HG02798 (cell line): ENCODE measurements around the gene CDK18.

Experiments used
- ATAC-seq: cut with Tn5 transposase; IDR thresholded peaks from one replicate; pipeline ENCODE4 v1.9.1; 2021; ENCODE audit warnings: mild to moderate bottlenecking; ENCODE audit not compliant: unreplicated experiment, poor library complexity

Gene CDK18

DNA sequence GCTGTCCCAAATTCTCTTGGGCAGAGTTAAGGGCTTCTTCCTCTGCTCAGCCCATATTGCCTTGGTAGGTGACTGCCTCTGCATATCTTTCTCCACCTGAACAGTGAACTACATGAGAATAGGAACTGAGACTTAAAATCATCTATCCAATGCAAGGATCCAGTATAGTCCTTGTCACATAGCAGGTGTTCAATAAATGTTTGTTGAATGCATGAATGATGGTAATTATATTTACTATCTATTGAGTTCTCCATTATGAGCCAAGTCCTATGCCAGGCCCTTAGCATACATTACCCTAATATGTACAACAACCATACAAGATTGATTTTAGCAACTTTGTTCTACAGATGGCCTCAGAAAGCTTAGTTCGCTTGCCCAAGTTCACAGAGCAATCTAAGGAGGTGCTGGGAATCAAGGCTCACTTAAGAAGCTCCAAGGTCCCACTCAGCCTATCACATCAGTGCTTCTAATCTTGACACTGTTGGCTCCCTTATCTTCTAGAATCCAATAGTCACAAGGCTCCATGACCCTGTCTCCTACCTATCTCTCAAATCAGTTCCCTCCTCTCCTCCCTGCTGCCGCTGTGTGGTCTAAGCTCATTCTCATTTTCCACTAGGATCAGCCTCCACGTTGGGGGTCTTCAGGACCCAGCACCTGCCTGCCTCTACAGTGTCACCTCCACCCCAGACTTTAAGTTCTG is 2.2 kb upstream of the CDK18 start:
- no peak for ATAC-seq

DNA sequence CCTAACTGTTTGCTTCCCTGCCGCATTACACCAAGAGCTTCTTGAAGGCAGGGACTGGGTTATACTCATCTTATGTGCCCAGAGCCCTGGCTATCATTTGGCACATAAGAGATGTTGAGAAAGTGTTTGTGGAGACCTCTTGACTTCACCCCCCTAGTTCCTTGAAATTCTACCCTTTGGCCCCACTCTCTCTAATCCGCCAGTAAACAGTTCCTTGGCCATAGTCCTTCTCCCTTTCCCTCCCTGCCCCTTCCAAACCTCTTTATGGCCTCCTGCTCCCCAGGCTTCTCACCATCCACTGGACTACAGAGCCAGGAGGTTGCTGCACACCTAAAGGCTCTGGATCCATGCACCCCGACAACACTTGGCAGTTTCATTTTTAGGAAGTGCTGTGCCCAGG is 1.5 kb upstream of the CDK18 start:
- ATAC-seq, result no peak

DNA sequence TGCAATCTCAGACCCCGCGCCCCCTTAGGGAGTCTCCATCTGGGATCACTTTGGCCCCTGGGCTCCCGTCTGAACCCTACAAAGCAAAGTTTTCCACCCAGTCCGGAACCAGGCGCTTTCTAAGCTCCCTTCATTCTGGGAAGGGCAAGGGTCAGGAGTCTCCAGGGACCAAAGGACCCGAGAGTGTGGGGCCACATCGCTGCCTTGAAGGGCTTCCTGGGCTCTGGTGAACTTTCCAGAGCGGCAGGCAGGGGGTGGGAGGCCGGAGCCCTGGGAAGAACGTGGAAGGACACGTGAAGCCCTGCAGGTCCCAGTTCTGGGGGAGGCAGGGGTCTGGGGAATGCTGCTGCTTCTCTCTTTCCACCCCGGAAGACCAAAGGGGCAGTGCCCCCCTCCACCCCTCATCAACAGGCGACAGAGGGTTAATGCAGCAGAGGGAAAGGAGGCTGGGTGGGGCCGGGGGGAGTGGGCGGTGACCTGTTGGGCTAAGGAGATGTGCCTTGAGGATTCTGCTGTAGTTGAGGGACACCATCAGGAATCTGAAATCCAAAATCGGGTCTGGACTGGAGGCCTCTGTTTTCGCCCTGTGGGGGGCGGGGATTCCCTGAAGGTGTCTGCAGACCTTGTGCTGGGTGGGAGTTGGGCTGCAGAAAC is 734 bp downstream of the CDK18 start:
- ATAC-seq, result no peak

- no peak for ATAC-seq
These were observed 1.3 kb downstream of the CDK18 start for GRCh38 chr1:205505791-205506190.

GRCh38 chr1:205506409-205507200 is 2.1 kb downstream of the CDK18 start:
- no peak for ATAC-seq

DNA sequence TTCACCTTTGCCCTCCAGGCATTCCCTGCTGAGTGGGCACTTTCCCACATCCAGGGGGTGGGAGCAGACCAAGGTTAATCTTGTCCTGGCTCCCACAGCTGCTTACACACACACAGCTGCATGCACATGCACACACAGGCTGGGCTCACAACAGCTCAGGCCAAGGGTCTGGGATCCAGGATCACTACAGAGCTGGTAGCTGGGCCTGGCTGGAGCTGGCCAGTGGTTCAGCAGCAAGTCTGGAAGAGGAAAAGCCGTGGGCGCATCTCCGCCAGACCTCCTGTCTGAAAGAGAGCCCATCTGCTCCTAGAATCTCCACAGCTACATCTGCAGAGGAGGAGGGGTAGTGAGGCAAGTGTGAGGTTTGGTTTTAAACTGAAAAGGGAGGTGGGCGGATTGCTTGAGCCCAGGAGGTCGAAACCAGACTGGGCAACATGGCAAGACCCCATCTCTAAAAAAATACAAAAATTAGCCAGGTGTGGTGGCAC is 3.8 kb downstream of the CDK18 start:
- no peak for ATAC-seq

DNA sequence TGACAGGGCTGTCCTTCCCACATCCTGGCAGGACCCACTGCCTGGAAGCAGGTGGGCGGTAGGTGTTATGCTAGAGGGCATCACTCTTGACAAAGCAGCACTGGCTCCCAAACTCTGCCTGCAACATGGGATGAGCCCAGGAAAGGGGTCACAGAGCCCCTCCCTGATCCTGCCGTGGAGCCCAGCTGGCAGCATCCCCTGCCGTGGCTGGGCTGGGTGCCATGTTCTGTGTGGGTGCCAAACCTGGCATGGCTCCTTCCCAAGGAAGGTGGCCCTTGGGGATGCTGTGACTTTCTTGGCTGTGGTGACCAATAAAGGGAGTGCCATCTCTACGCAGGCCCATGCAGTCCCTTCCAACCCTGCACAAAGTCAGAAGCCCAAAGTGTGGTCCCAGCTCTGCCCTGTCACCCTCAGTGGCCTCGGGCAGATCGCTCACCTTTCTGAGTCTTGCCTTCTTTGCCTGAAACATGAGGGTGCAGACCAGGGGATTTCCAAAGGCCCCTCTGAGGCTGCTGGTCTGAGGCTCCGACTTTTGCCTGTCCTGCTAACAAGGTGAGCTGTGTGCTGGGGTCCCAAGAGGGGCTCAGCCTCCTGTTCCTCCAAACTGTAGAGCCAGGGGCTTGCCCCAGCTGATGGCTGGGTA is 6.0 kb downstream of the CDK18 start:
- no peak for ATAC-seq

DNA sequence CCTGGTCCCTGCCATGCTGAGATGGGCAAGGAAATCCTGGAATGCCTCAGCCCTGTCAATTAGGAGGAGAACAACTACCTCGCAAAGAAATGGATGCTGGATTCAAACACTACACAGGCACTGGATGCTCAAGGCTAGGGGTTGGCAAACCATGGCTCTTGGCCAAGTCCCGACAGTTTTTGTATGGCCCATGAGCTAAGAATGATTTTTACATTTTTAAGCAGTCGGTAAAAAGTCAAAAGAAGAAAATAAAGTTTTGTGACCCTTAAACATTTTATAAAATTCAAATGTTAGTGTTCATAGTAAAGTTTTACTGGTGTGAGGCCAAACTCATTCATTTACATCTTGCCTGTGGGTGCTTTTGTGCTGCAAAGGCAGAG is 6.5 kb downstream of the CDK18 start:
- ATAC-seq, result no peak

- no peak for ATAC-seq
These were observed 7.9 kb downstream of the CDK18 start for GRCh38 chr1:205512059-205513045.

DNA sequence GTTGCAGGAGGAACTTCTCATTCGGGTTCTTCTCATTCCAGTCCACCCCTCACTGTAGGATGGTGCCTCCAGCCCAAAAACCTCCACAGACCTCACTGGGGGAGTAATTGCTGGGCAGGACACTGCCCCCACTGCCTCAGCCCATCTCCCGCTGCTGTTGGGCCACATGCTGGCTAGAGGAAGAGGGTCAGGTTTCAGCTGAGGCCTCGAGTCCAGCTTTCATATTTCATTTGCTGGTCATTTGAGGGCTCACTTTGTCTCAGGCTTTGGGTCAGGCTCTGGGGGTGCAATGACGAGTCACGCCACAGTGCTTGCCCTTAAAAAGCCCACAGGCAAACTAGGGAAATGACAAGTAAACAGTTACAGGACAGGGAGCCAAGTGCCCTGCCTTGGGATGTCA is 9.3 kb downstream of the CDK18 start:
- no peak for ATAC-seq

DNA sequence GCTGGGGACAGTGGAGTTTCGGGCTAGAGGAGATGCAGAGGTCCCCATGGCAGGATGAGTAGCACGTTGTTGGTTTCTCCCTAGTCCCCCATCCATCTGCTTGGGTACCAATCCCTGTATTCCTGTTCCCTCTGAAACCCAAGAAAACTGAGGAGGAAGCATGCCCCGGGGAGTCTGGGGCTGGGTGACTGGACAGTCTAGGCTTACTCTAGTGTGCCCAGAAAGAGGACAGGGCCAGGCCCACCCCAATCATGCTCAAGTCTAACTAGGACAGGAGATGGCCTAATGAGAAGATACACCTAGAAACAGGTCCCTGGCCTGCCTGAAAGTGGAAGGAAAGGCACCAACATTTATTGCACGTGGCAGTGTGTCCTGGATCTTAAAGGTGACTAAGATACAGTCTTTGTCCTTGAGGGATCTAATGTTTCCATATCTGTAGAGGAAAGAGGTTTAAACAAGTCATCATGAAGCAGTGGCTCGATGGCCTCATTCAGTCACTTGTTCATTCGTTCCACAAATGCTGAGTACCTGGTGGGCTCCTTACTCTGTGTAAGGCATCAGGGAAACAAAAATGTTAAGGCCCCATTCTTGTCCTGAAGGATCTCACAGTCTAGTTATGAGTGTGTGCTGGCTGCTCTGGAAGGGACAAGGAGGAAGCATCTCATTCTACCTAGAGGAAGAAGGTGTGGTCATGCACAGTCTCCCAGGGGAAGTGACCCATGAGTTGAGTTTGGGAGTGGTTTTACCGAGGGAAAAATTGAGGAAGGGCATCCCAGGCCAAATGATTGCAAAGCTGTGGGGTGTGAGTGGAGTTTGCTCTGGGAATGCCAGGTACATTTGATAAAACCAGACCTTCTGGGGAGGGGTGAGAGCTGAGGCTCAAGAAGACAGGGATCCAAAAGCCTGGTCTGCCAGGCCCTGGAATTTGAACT is 10.0 kb downstream of the CDK18 start:
- ATAC-seq, result no peak

DNA sequence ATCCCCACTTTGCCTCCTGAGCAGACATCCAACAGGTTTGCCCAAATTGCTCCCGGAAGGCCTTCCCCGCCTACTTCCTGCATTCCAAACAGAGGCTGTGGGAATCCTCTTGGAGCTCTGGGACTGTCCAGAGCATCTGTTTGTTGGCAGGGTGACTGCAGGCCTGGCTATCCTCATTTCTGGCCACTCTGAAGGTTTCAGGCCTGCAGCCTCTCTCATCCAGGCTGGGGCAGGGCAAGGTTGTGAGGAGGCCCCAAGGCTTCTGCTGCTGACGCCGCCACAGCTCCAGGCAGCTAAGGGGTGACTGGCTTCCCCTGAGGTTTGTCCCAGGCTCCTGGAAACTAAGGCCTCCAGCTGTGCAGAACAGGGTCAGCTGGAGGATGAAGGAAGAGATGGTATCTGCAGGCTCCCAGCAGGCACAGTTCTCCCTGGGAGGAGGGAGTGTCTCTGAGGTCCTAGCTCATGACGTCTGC is 11.3 kb downstream of the CDK18 start:
- ATAC-seq, result no peak

- ATAC-seq, result no peak
These were observed 11.9 kb downstream of the CDK18 start for GRCh38 chr1:205516362-205516761.

DNA sequence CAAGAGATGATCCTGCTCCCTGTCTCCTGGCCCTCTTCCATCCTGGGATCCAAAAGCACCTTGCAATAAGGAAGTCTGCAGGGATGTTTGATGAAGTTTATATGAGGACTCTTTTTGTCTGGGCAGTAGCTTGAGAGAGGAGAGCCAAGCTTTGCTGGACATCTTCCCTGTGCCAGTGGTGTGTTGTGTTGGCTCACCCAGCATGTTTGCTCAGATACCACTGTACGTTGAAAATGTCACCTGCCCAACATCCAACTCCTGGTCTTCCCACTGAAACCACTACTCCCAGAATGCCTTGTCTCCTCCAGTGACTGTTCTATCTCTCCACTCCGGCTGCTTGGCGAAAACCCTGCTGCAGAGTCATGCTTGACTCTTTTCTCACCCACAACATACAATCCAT is 12.8 kb downstream of the CDK18 start:
- ATAC-seq, result no peak

DNA sequence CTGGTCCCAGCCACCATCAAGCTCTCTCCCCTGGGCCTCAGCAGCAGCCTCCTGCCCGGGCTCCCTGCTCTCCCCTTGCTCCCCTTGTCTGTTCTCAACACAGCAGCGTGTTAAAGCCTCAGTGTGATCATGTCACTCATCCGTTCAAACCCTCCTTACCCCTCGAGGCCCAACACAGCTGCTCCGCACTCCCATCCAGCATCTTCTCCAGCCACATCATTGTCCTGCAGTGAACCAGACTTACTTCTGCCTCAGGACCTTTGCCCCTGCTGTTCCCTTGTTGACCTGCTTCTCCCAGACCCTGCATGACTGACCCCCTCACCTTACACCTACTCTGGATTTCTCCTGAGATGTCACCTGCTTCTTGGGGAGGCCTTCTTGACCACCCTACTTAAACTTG is 13.3 kb downstream of the CDK18 start:
- no peak for ATAC-seq

- ATAC-seq, result no peak
These were observed 14.4 kb downstream of the CDK18 start for GRCh38 chr1:205518661-205519540.

DNA sequence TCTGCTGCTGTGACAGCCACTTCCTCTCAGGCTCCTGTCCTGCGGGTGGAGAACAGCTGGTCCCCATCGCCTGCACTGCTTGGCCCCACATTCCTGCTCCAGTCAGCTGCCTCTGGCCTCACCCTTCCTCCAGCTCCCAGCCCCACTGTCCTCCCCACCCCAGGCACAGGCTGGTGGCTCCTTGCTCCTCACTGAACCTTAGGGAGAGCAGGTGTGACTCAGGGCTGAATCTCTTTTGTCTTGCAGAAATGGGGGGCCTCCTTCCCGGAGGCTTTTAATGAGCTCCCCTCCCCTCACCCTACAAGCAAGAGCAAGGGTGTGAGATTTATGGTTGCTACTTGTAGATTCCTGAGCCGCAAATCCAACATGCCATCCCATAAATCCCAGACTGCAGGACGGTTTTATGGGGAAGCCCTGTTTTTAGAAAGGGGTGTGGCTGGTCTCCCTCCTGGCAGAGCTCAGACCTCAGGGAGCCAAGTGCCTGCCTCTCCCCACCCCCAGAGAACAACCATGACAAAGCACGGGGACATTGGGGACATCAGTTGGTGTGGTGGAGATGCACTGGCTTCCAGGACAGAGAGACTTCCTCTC is 15.2 kb downstream of the CDK18 start:
- ATAC-seq, result no peak
